Psoas muscle (tissue), 8 donors: ENCODE measurements around the gene CEL. TPM values are rescaled to one million over a fixed set of nuclear protein-coding genes. Genes with fewer than 3 reads are reported as not detected.

Experiments used
- ATAC-seq, 4 donors: fragments of 200-7000 bp; cut with Tn5 transposase; one replicate each; pipeline ENCODE4 v1.9.1; 2020; ENCODE audit warnings: moderate library complexity in 3 of 4, mild to moderate bottlenecking in 2 of 4
- DNase-seq, 2 donors: peaks; one replicate each; pipeline ENCODE4 v3.0.0-alpha.2; 2020
- H3K27ac ChIP-seq: fragments of 200-600 bp; one replicate; pipeline ENCODE4 v1.8.0; 2022
- H3K27me3 ChIP-seq, 3 donors: fragments of 200-600 bp in 1 of 3; one replicate each; pipeline versions ENCODE4 v1.6.1 to v1.8.0; 2013 to 2022; ENCODE audit warnings: low read length in 2 of 3, mild to moderate bottlenecking in 2 of 3, moderate library complexity in 1 of 3; ENCODE audit not compliant: insufficient read depth in 3 of 3
- H3K36me3 ChIP-seq, 2 donors: fragments of 200-600 bp in 1 of 2; one replicate each; pipeline versions ENCODE4 v1.6.1 to v1.8.0; 2013 to 2022; ENCODE audit warnings: low read depth in 1 of 2, mild to moderate bottlenecking in 1 of 2, moderate library complexity in 1 of 2; ENCODE audit not compliant: insufficient read depth in 1 of 2
- H3K4me1 ChIP-seq: fragments of 200-600 bp; one replicate; pipeline ENCODE4 v1.8.0; 2022
- H3K4me3 ChIP-seq: fragments of 200-600 bp; one replicate; pipeline ENCODE4 v1.8.0; 2022; ENCODE audit warnings: mild to moderate bottlenecking
- H3K9me3 ChIP-seq: fragments of 200-600 bp; one replicate; pipeline ENCODE4 v1.8.0; 2022
- WGBS, 3 donors: extraction: QIAGEN DNeasy Blood & Tissue Kit; methylation state at CpG; one replicate each; pipeline versions ENCODE4 v1.1.6 to v1.1.7; 2013; 5-methylcytosine and 5-hydroxymethylcytosine counted together
- intact Hi-C, 2 donors: fragments of 100-400 bp; cut with DNase I; formaldehyde crosslinking; loops; one replicate each; pipeline versions ENCODE4 v1.11.0 to v1.14.2; 2022
- polyA plus RNA-seq, 3 donors: library from polyadenylated mRNA; stranded (reverse); fragments of 200-250 nt; gene quantifications; one replicate each; pipeline ENCODE4 v1.2.3, GENCODE V29; 2013
- total RNA-seq, 4 donors: library from RNA; stranded (reverse); fragmentation: NEBNext Ultra II Directional in 2 of 4; extraction: Animal tissue kit (Norgen Biotek cat#: 25700) in 2 of 4; gene quantifications; one replicate each; pipeline versions ENCODE4 v1.2.1 to v1.2.4, GENCODE V29; 2021 to 2023
- TF ChIP-seq, protein P1 (sequence below): fragments of 200-600 bp; IDR thresholded peaks from one replicate; pipeline ENCODE4 v1.8.0; 2022; ENCODE audit warnings: antibody characterized with exemption
- donor health status: healthy with polysubstance abuse.
- donor health status: DM: no; HTN: no; CAD: no; lungs with moderate emphysema.
- donor health status: Bipolar disorder and iron deficiency.
- donor health status: healthy.
- donor health status: DM: yes; HTN: yes; CAD: no.
- donor health status: DM: no; HTN: no; CAD: no.
- donor health status: DM: no; HTN: no; CAD: no.
- donor health status: DM: yes; HTN: yes; CAD: no.

Gene CEL
- total and polyA plus RNA-seq, 7 donors, result 0.10 to 2.0 (median 0.42) TPM

- Histone ChIP-seq H3K36me3 (peaks cover 0 to 72% of the 10 kb centered on the region in 2 donors), H3K4me1 (peaks cover 8% of the 10 kb centered on the region), H3K4me3 (no peak overlapping the region), H3K27ac (no peak overlapping the region), H3K9me3 (no peaks in the 10 kb centered on the region), H3K27me3 (no peaks in the 10 kb centered on the region)
- no peak for ATAC-seq
- TF ChIP-seq, protein P1, sequence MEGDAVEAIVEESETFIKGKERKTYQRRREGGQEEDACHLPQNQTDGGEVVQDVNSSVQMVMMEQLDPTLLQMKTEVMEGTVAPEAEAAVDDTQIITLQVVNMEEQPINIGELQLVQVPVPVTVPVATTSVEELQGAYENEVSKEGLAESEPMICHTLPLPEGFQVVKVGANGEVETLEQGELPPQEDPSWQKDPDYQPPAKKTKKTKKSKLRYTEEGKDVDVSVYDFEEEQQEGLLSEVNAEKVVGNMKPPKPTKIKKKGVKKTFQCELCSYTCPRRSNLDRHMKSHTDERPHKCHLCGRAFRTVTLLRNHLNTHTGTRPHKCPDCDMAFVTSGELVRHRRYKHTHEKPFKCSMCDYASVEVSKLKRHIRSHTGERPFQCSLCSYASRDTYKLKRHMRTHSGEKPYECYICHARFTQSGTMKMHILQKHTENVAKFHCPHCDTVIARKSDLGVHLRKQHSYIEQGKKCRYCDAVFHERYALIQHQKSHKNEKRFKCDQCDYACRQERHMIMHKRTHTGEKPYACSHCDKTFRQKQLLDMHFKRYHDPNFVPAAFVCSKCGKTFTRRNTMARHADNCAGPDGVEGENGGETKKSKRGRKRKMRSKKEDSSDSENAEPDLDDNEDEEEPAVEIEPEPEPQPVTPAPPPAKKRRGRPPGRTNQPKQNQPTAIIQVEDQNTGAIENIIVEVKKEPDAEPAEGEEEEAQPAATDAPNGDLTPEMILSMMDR, result no peak
- WGBS, 3 donors, result 90 to 93% (median 91%) methylated on average over 16 to 17 of the region's 17 CpGs
- no peak for DNase-seq
- intact Hi-C loops, result no loop called here
Measured at GRCh38 chr9:133055788-133056420, 5.9 kb upstream of the CEL start.

DNA sequence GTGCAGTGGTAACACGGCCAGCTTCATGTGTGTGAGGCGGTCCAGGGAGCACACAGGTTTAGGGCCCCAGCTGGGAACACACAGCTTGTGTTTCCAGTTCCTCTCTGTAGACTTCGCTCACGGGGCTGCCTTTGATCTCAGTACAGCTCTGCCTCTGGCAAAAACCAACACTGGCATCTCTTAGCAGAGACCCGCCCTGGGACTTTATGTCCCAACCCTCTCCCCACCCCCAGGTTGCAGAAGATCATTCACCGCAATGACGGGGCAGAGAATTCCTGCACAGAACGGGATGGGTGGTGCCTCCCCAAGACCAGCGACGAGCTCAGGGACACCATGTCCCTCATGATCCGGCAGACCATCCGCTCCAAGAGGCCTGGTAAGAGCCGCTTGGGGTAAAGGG, 5.2 kb upstream of the CEL start:
- Histone ChIP-seq H3K4me1 (peaks cover 8% of the 10 kb centered on the region), H3K9me3 (no peaks in the 10 kb centered on the region), H3K36me3 (peaks cover 0 to 66% of the 10 kb centered on the region in 2 donors), H3K27me3 (no peaks in the 10 kb centered on the region), H3K4me3 (no peak overlapping the region), H3K27ac (no peak overlapping the region)
- no peak for DNase-seq
- intact Hi-C loops, result no loop called here
- TF ChIP-seq, protein P1, result no peak
- ATAC-seq, result no peak
- WGBS, 3 donors, result 82 to 90% (median 88%) methylated on average over 13 of the region's 13 CpGs

GRCh38 chr9:133057006-133057405, 4.8 kb upstream of the CEL start:
- WGBS, 3 donors, result 62 to 70% (median 69%) methylated on average over 6 to 8 of the region's 8 CpGs
- no peak for ATAC-seq
- peaks cover 8% of the 10 kb centered on the region for H3K4me1 ChIP-seq
- intact Hi-C loops, result no loop called here
- no peaks in the 10 kb centered on the region for H3K27me3 ChIP-seq
- TF ChIP-seq, protein P1, result no peak
- H3K4me3 ChIP-seq, result no peak overlapping the region
- H3K9me3 ChIP-seq, result no peaks in the 10 kb centered on the region
- no peak for DNase-seq
- H3K36me3 ChIP-seq, result peaks cover 0 to 61% of the 10 kb centered on the region in 2 donors
- no peak overlapping the region for H3K27ac ChIP-seq

DNA sequence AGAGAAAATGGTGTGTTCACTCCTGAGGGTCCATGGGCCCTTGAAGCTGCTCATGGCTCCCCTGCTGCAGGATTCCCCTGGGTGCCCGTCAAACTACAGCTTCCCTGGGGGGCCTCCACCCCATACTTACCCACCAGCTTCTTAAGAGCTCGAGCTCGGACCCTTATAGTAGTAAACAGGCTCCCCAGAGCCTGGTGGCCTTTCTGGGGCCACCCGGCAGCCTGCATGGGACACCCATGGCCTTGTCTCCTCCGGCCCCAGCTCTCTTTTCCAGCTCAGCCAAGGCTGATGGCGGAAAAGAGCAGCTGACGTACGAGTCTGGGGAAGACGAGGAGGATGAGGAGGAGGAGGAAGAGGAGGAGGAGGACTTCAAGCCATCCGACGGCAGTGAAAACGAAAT, 4.2 kb upstream of the CEL start:
- H3K36me3 ChIP-seq, result peaks cover 0 to 58% of the 10 kb centered on the region in 2 donors
- H3K27ac ChIP-seq, result no peak overlapping the region
- H3K9me3 ChIP-seq, result no peaks in the 10 kb centered on the region
- no peak for DNase-seq
- H3K4me3 ChIP-seq, result no peak overlapping the region
- TF ChIP-seq, protein P1, result no peak
- no peaks in the 10 kb centered on the region for H3K27me3 ChIP-seq
- intact Hi-C loops, result no loop called here
- 84 to 94% (median 93%) methylated on average over 12 of the region's 12 CpGs for WGBS, 3 donors
- no peak for ATAC-seq
- H3K4me1 ChIP-seq, result peaks cover 8% of the 10 kb centered on the region

- WGBS, 3 donors, result 68 to 87% (median 71%) methylated on average over 7 of the region's 7 CpGs
- no peak for ATAC-seq
- DNase-seq, result no peak
- Histone ChIP-seq H3K36me3 (peaks cover 0 to 53% of the 10 kb centered on the region in 2 donors), H3K4me1 (peaks cover 8% of the 10 kb centered on the region), H3K27me3 (no peaks in the 10 kb centered on the region), H3K4me3 (no peak overlapping the region), H3K27ac (no peak overlapping the region), H3K9me3 (no peaks in the 10 kb centered on the region)
- TF ChIP-seq, protein P1, result no peak
- intact Hi-C loops, result no loop called here
Measured at GRCh38 chr9:133058071-133058470, 3.7 kb upstream of the CEL start.
